Mucosa of rectum (tissue), 2 donors: Measurements from ENCODE around the gene HINT3.
"Not testable (repeated sequence)": the region's sequence is repeated elsewhere in the genome, so short reads cannot be mapped to it uniquely, and the experiment has no call there.

Experiments
- H3K27ac ChIP-seq, 2 donors: one replicate each; pipeline ENCODE4 v1.7.0; 2013; ENCODE audit warnings: inconsistent platforms in 2 of 2, low read depth in 2 of 2, low read length in 2 of 2
- H3K27me3 ChIP-seq, 2 donors: one replicate each; pipeline ENCODE4 v1.7.0; 2013; ENCODE audit warnings: low read length in 2 of 2; ENCODE audit not compliant: control insufficient read depth in 2 of 2, insufficient read depth in 2 of 2
- H3K36me3 ChIP-seq, 2 donors: one replicate each; pipeline ENCODE4 v1.7.0; 2013; ENCODE audit warnings: low read length in 2 of 2; ENCODE audit not compliant: control insufficient read depth in 2 of 2, insufficient read depth in 2 of 2
- H3K4me1 ChIP-seq, 2 donors: one replicate each; pipeline ENCODE4 v1.7.0; 2013; ENCODE audit warnings: low read length in 2 of 2, mild to moderate bottlenecking in 1 of 2; ENCODE audit not compliant: control insufficient read depth in 2 of 2, insufficient read depth in 2 of 2
- H3K4me3 ChIP-seq, 2 donors: one replicate each; pipeline ENCODE4 v1.7.0; 2013; ENCODE audit warnings: low read length in 2 of 2
- H3K9ac ChIP-seq, 2 donors: one replicate each; pipeline ENCODE4 v1.7.0; 2013; ENCODE audit warnings: low read length in 2 of 2, low read depth in 1 of 2, mild to moderate bottlenecking in 1 of 2
- H3K9me3 ChIP-seq, 2 donors: one replicate each; pipeline ENCODE4 v1.7.0; 2013; ENCODE audit warnings: low read length in 2 of 2; ENCODE audit not compliant: control insufficient read depth in 2 of 2
- donor health status: healthy.
- donor health status: Normal muscosa, but diverticular disease.

The HINT3 gene

GRCh38 chr6:126020305-126021050, 63.9 kb downstream of the HINT3 start:
- no peak overlapping the region for H3K9ac ChIP-seq
- H3K4me3 ChIP-seq: no peak overlapping the region
- no peaks in the 10 kb centered on the region for H3K4me1 ChIP-seq
- no peak overlapping the region for H3K27ac ChIP-seq
- no peaks in the 10 kb centered on the region for H3K27me3 ChIP-seq
- no peaks in the 10 kb centered on the region for H3K9me3 ChIP-seq
- peaks cover 29 to 33% of the 10 kb centered on the region in 2 donors for H3K36me3 ChIP-seq

GRCh38 chr6:126023474-126023873, 66.9 kb downstream of the HINT3 start:
- H3K4me1 ChIP-seq, H3K9me3 ChIP-seq, H3K9ac ChIP-seq, H3K27ac ChIP-seq, H3K4me3 ChIP-seq, H3K27me3 ChIP-seq: not testable (repeated sequence)
- H3K36me3 ChIP-seq: peaks cover 24 to 26% of the 10 kb centered on the region in 2 donors

- Histone ChIP-seq H3K27ac (no peak overlapping the region), H3K4me3 (no peak overlapping the region), H3K9ac (no peak overlapping the region), H3K9me3 (no peaks in the 10 kb centered on the region), H3K36me3 (peaks cover 17% of the 10 kb centered on the region in 2 donors), H3K4me1 (no peaks in the 10 kb centered on the region), H3K27me3 (no peaks in the 10 kb centered on the region)
These were observed 69.4 kb downstream of the HINT3 start for GRCh38 chr6:126026001-126026400.

- Histone ChIP-seq H3K4me3 (no peak overlapping the region), H3K4me1 (no peaks in the 10 kb centered on the region), H3K9ac (no peak overlapping the region), H3K9me3 (no peaks in the 10 kb centered on the region), H3K27ac (no peak overlapping the region), H3K36me3 (peaks cover 6 to 8% of the 10 kb centered on the region in 2 donors), H3K27me3 (no peaks in the 10 kb centered on the region)
These were observed 71.0 kb downstream of the HINT3 start for GRCh38 chr6:126027601-126028000.
